Stimulated activated CD8-positive, alpha-beta memory T cell treated with anti-CD3 and anti-CD28 coated beads, Interleukin-15, amount 100 ng/mL, for 24 hours (primary cell): ENCODE measurements around the gene MALL.
"Not testable (repeated sequence)": the region's sequence is repeated elsewhere in the genome, so short reads cannot be mapped to it uniquely, and the experiment has no call there.

Experiments
- DNase-seq: peaks from one replicate; pipeline ENCODE4 v3.0.0-alpha.2; 2020; ENCODE audit warnings: low read depth

Gene MALL

GRCh38 chr2:110115291-110116032, at the start of gene MALL:
TSS of gene MALL (minus strand) at chr2:110115822. CDS start at chr2:110115792, 30 bp downstream.
- no peak for DNase-seq

- DNase-seq: no peak
Observed at GRCh38 chr2:110157153-110157793, 41.7 kb upstream of the MALL start.

- DNase-seq: not testable (repeated sequence)
Observed at GRCh38 chr2:110154828-110155227, 39.2 kb upstream of the MALL start.

- DNase-seq: not testable (repeated sequence)
Observed at GRCh38 chr2:110154188-110154587, 38.6 kb upstream of the MALL start.

GRCh38 chr2:110153416-110153815, 37.8 kb upstream of the MALL start:
- DNase-seq: no peak

- no peak for DNase-seq
Observed at GRCh38 chr2:110152943-110153342, 37.3 kb upstream of the MALL start.

- no peak for DNase-seq
Observed at GRCh38 chr2:110149330-110150220, 34.0 kb upstream of the MALL start.

- DNase-seq: no peak
Observed at GRCh38 chr2:110146945-110147332, 31.3 kb upstream of the MALL start.

GRCh38 chr2:110146183-110146944, 30.7 kb upstream of the MALL start:
- DNase-seq: no peak

- no peak for DNase-seq
Observed at GRCh38 chr2:110143982-110144381, 28.4 kb upstream of the MALL start.

- DNase-seq: no peak
Observed at GRCh38 chr2:110140401-110140800, 24.8 kb upstream of the MALL start.

GRCh38 chr2:110134025-110134424, 18.4 kb upstream of the MALL start:
- DNase-seq: no peak

GRCh38 chr2:110131166-110131565, 15.5 kb upstream of the MALL start:
- DNase-seq: no peak

- no peak for DNase-seq
Observed at GRCh38 chr2:110130757-110131156, 15.1 kb upstream of the MALL start.

- DNase-seq: no peak
Observed at GRCh38 chr2:110126906-110127305, 11.3 kb upstream of the MALL start.

GRCh38 chr2:110126086-110126773, 10.6 kb upstream of the MALL start:
- DNase-seq: no peak

- DNase-seq: no peak
Observed at GRCh38 chr2:110124939-110125691, 9.5 kb upstream of the MALL start.

- no peak for DNase-seq
Observed at GRCh38 chr2:110124038-110124825, 8.6 kb upstream of the MALL start.

- no peak for DNase-seq
Observed at GRCh38 chr2:110121592-110121991, 6.0 kb upstream of the MALL start.

GRCh38 chr2:110121052-110121334, 5.4 kb upstream of the MALL start:
- DNase-seq: no peak
